ENCODE data around the gene VAX1. TPM values are rescaled to one million over a fixed set of nuclear protein-coding genes. Genes with fewer than 3 reads are reported as not detected.

VAX1 gene
- total RNA-seq, 2 experiments from 2014 or later: not detected

DNA sequence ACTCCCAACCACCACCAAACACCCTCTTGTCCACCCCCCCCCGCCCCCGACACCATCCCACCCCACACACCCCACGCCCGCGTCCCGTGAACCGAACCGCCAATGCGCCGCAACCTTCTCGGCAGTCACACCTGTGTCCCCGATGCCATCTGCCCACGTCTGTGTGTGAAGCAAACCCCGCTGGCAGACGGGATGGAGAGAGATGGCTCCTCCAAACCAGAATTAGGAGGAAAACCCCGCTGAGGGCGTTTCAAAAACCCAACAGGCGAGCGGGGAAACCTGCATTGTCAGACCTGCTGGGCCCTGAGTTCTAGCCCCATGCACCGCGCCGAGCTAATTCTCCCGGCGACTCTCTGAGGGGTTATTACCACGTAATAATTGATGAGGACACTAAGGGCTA is 30.7 kb upstream of the VAX1 start:
- Histone ChIP-seq H4K20me1 (ENCODE audit: insufficient read depth, low read length) (no peaks in the 10 kb centered on the region), H3K79me2 (ENCODE audit: insufficient read depth, low read depth, low read length) (no peaks in the 10 kb centered on the region), H3K36me3 (ENCODE audit: insufficient read depth, low read length) (no peaks in the 10 kb centered on the region), H3K4me2 (ENCODE audit: low read length) (no peak overlapping the region), H2AFZ (ENCODE audit: low read length) (no peak overlapping the region), H3K4me3 (ENCODE audit: low read depth, low read length, poor library complexity, severe bottlenecking) (no peak overlapping the region), H3K9me2 (ENCODE audit: insufficient read depth, low read length) (no peaks in the 10 kb centered on the region), H3K9me3 (ENCODE audit: low read length) (no peaks in the 10 kb centered on the region), H3K4me1 (ENCODE audit: insufficient read depth, low read length, poor library complexity, severe bottlenecking) (no peaks in the 10 kb centered on the region), H3K27ac (ENCODE audit: low read depth, low read length, poor library complexity, severe bottlenecking) (no peak overlapping the region)
- POLR2A ChIA-PET: no interaction called here
- CTCF ChIA-PET (ENCODE audit: unreplicated experiment): interaction anchor here (1.0 kb wide), 1 partner anchor 373 kb away, joined by 3 read pairs; no protein-coding TSS in a partner anchor
- no peak for DNase-seq (ENCODE audit: low spot score)
- BruUV-seq (replicated peaks): no TSS peak
- TF ChIP-seq EZH2phosphoT487 (IDR thresholded peaks at IDR 0.05; ENCODE audit: borderline replicate concordance, low read depth, low read length) (no peak), CTCF (conservative IDR thresholded peaks at IDR 0.05; ENCODE audit: low read length) (no peak)
- intact Hi-C loops (cut with micrococcal nuclease; ENCODE audit: unreplicated experiment): no loop called here

GRCh38 chr10:117167789-117168674 is 30.0 kb upstream of the VAX1 start:
- H4K20me1 ChIP-seq (ENCODE audit: insufficient read depth, low read length): no peaks in the 10 kb centered on the region
- intact Hi-C loops (cut with micrococcal nuclease; ENCODE audit: unreplicated experiment): no loop called here
- no peak overlapping the region for H2AFZ ChIP-seq (ENCODE audit: low read length)
- no peak overlapping the region for H3K27ac ChIP-seq (ENCODE audit: low read depth, low read length, poor library complexity, severe bottlenecking)
- POLR2A ChIA-PET: interaction anchor here (0.6 kb wide), 1 partner anchor 289 kb away, joined by 3 read pairs; no protein-coding TSS in a partner anchor
- CTCF ChIA-PET (ENCODE audit: unreplicated experiment): no interaction called here
- H3K9me3 ChIP-seq (ENCODE audit: low read length): no peaks in the 10 kb centered on the region
- H3K9me2 ChIP-seq (ENCODE audit: insufficient read depth, low read length): no peaks in the 10 kb centered on the region
- no peak overlapping the region for H3K4me3 ChIP-seq (ENCODE audit: low read depth, low read length, poor library complexity, severe bottlenecking)
- TF ChIP-seq EZH2phosphoT487 (IDR thresholded peaks at IDR 0.05; ENCODE audit: borderline replicate concordance, low read depth, low read length) (no peak), CTCF (conservative IDR thresholded peaks at IDR 0.05; ENCODE audit: low read length) (peak; percentile 78)
- no peaks in the 10 kb centered on the region for H3K79me2 ChIP-seq (ENCODE audit: insufficient read depth, low read depth, low read length)
- H3K36me3 ChIP-seq (ENCODE audit: insufficient read depth, low read length): no peaks in the 10 kb centered on the region
- BruUV-seq (replicated peaks): no TSS peak
- H3K4me1 ChIP-seq (ENCODE audit: insufficient read depth, low read length, poor library complexity, severe bottlenecking): no peaks in the 10 kb centered on the region
- DNase-seq (ENCODE audit: low spot score): peak; percentile 13
- H3K4me2 ChIP-seq (ENCODE audit: low read length): no peak overlapping the region

DNA sequence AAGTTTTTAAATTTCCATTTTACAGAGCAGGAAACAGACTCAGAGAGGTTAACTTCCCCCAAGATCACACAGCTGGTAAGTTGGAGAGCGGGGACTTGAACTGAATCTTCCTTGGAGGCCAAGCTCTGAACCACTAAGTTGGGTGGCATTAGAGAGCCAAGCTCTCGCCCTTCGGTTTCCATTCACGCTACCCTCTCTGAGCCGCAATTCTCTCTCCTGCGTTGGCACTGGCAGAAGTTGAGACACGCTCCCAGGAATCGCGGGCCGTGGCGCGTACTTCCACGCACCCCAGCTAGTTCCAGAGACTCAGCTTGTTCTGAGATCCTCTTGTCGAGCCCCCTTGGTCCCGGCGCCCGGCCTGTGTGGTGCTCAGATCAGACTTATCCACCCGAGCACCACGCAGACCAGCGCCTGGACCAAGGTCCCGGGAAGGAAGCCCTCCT is 29.3 kb upstream of the VAX1 start:
- Histone ChIP-seq H4K20me1 (ENCODE audit: insufficient read depth, low read length) (no peaks in the 10 kb centered on the region), H2AFZ (ENCODE audit: low read length) (no peak overlapping the region), H3K4me2 (ENCODE audit: low read length) (no peak overlapping the region), H3K4me3 (ENCODE audit: low read depth, low read length, poor library complexity, severe bottlenecking) (no peak overlapping the region), H3K36me3 (ENCODE audit: insufficient read depth, low read length) (no peaks in the 10 kb centered on the region), H3K9me2 (ENCODE audit: insufficient read depth, low read length) (no peaks in the 10 kb centered on the region), H3K9me3 (ENCODE audit: low read length) (no peaks in the 10 kb centered on the region), H3K27ac (ENCODE audit: low read depth, low read length, poor library complexity, severe bottlenecking) (no peak overlapping the region), H3K79me2 (ENCODE audit: insufficient read depth, low read depth, low read length) (no peaks in the 10 kb centered on the region), H3K4me1 (ENCODE audit: insufficient read depth, low read length, poor library complexity, severe bottlenecking) (no peaks in the 10 kb centered on the region)
- POLR2A ChIA-PET: interaction anchor here (0.6 kb wide), 1 partner anchor 289 kb away, joined by 3 read pairs; no protein-coding TSS in a partner anchor
- TF ChIP-seq CTCF (conservative IDR thresholded peaks at IDR 0.05; ENCODE audit: low read length) (no peak), EZH2phosphoT487 (IDR thresholded peaks at IDR 0.05; ENCODE audit: borderline replicate concordance, low read depth, low read length) (no peak)
- intact Hi-C loops (cut with micrococcal nuclease; ENCODE audit: unreplicated experiment): no loop called here
- BruUV-seq (replicated peaks): no TSS peak
- no peak for DNase-seq (ENCODE audit: low spot score)
- CTCF ChIA-PET (ENCODE audit: unreplicated experiment): no interaction called here
